Muscle of back (tissue), 13 donors: ENCODE results near the gene ITPKB. TPM values are rescaled to one million over a fixed set of nuclear protein-coding genes. Genes with fewer than 3 reads are reported as not detected.
A peak's percentile ranks its signal among the peaks of the same experiment; 100 is the strongest.
"Not testable (repeated sequence)": the region's sequence is repeated elsewhere in the genome, so short reads cannot be mapped to it uniquely, and the experiment has no call there.

ENCODE experiments used
- DNase-seq, 3 donors: peaks; one replicate each; pipeline versions ENCODE4 v3.0.0 to v3.0.0-alpha.2; 2013
- long read RNA-seq, 9 donors: transcript quantifications; one replicate each; lab custom pipeline, GENCODE V29; 2026
- polyA plus RNA-seq, 10 donors: library from polyadenylated mRNA; unstranded; fragments of 120-200 nt; gene quantifications; one replicate each; pipeline ENCODE4 v1.2.1, GENCODE V29; 2013; ENCODE audit not compliant: insufficient read length in 10 of 10

ITPKB gene
- 10 to 100 TPM; 21.1 to 30.5 (median 24.7) TPM for polyA plus RNA-seq
- long read RNA-seq, donor 1, full-length matches to known transcripts, result 3 of 8 reads
- long read RNA-seq, donor 1, partial matches to known transcripts, result 5 of 8 reads
- long read RNA-seq, donor 1, other reads (novel, unspliced or antisense), result 0 of 8 reads
- long read RNA-seq, donor 2, full-length matches to known transcripts, result 5 of 25 reads
- long read RNA-seq, donor 2, partial matches to known transcripts, result 20 of 25 reads
- long read RNA-seq, donor 2, other reads (novel, unspliced or antisense), result 0 of 25 reads
- long read RNA-seq, donor 3, result 0 reads
- long read RNA-seq, donor 4, full-length matches to known transcripts, result 1 of 1 reads
- long read RNA-seq, donor 4, partial matches to known transcripts, result 0 of 1 reads
- long read RNA-seq, donor 4, other reads (novel, unspliced or antisense), result 0 of 1 reads
- long read RNA-seq, donor 5, full-length matches to known transcripts, result 4 of 4 reads
- long read RNA-seq, donor 5, partial matches to known transcripts, result 0 of 4 reads
- long read RNA-seq, donor 5, other reads (novel, unspliced or antisense), result 0 of 4 reads
- long read RNA-seq, donor 6, full-length matches to known transcripts, result 3 of 9 reads
- long read RNA-seq, donor 6, partial matches to known transcripts, result 6 of 9 reads
- long read RNA-seq, donor 6, other reads (novel, unspliced or antisense), result 0 of 9 reads
- long read RNA-seq, donor 7, full-length matches to known transcripts, result 5 of 13 reads
- long read RNA-seq, donor 7, partial matches to known transcripts, result 8 of 13 reads
- long read RNA-seq, donor 7, other reads (novel, unspliced or antisense), result 0 of 13 reads
- long read RNA-seq, donor 8, full-length matches to known transcripts, result 4 of 4 reads
- long read RNA-seq, donor 8, partial matches to known transcripts, result 0 of 4 reads
- long read RNA-seq, donor 8, other reads (novel, unspliced or antisense), result 0 of 4 reads
- long read RNA-seq, donor 9, result 0 reads

- peak; percentile 71 to 90 (median 83) for DNase-seq
Observed at GRCh38 chr1:226738995-226739695, at the start of gene ITPKB. TSS of gene ITPKB (minus strand) at chr1:226739282. CDS start at chr1:226737458, 1,824 bp downstream.

DNA sequence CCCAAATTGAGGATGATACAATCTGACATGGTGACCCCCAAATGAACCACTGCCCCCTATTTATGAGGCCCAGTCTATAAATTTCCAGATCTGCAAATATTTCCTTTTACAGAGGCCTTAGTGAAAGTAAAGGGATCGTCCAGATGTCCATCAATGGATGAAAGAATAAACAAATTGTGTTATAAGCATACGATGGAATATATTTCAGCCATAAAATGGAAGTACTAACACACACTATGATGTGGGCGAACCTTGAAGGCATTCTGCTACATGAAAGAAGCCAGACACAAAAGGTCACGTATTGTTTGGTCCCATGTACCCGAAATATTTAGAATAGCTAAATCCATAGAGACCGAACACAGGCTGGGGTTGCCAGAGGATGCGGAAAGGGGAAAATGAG, 48.6 kb upstream of the ITPKB start:
- DNase-seq, result no peak

DNA sequence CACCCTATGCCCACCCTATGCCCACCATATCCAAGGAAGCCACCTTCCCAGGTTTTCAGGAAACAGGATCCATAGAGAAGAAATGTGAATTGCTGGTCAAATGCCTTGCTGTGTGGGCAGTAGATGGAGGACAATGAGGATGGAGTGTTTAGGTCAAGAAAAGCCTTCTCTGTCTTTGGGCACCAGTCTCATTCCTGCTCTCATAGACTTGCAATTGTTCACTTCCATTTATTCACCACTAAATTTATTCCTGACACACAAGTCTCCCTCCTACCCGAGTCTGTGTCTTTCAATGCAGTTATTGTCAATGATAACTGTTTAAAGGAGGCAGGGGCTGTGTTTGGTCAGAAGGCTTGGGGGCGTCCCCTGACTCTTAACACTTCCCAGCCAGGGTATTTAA, 48.0 kb upstream of the ITPKB start:
- no peak for DNase-seq

DNA sequence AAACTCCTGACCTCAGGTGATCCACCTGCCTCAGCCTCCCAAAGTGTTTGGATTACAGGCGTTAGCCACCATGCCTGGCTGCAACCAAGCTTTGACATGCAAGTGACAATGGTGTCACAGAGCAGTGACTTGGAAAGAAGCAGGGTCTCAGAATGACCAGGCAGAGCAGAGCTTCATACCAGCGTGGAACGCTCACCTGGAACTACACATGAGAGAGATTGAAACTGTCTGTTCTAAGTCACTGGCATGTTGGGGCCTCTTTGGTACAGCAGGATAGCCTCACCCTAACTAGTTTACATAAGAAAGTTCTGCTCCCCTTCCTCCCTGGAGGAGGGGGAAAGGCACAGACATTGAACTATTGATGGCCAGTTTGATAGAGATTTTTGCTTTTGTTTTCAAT, 47.5 kb upstream of the ITPKB start:
- no peak for DNase-seq

DNA sequence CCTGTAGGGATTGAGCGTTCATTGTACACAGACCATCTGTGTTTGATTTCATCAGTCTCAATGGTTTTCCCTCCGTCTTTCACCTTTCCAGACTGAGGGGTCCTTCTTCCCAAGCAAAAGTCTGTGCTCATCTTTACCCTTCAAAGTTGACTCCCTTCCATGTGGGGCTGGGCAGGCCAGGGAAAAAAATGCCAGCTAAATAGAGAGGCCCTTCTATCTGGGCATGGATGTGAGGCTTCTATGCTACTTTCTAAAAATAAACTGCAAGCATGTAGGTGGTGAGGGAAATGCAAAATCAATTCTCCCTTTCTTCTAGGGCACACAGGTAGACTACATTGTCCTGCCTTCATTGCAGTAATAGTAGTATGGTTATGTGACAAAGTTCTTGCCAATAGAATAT, 46.7 kb upstream of the ITPKB start:
- no peak for DNase-seq

- DNase-seq, result no peak
Observed at GRCh38 chr1:226784081-226785049, 45.3 kb upstream of the ITPKB start.

GRCh38 chr1:226782845-226783601, 43.9 kb upstream of the ITPKB start:
- no peak for DNase-seq

- no peak for DNase-seq
Observed at GRCh38 chr1:226781937-226782609, 43.0 kb upstream of the ITPKB start.

- DNase-seq, result no peak
Observed at GRCh38 chr1:226779561-226779960, 40.5 kb upstream of the ITPKB start.

DNA sequence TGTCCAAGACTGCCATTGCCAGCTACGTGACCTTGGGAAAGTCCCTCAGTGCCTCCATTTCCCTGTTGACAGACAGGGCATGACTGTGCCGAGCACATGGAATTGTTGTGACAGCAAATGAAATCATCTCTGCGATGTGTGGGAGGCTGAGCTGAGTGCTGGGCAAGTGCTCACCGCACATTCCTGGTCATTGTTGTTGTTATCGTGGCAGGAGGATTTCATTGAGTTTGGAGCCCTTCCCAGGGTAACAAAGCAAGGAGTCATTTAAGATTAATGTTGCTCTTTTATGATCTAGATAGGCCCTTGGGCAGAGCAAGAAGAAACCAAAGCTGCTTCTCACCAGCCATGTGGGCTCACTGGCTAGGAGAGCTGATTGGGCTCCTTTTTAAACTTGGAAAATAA, 39.6 kb upstream of the ITPKB start:
- DNase-seq, result peak in 2 of 3 donors; percentile 16 to 19

GRCh38 chr1:226776975-226777374, 37.9 kb upstream of the ITPKB start:
- DNase-seq, result no peak

- DNase-seq, result no peak
Observed at GRCh38 chr1:226776066-226776465, 37.0 kb upstream of the ITPKB start.

DNA sequence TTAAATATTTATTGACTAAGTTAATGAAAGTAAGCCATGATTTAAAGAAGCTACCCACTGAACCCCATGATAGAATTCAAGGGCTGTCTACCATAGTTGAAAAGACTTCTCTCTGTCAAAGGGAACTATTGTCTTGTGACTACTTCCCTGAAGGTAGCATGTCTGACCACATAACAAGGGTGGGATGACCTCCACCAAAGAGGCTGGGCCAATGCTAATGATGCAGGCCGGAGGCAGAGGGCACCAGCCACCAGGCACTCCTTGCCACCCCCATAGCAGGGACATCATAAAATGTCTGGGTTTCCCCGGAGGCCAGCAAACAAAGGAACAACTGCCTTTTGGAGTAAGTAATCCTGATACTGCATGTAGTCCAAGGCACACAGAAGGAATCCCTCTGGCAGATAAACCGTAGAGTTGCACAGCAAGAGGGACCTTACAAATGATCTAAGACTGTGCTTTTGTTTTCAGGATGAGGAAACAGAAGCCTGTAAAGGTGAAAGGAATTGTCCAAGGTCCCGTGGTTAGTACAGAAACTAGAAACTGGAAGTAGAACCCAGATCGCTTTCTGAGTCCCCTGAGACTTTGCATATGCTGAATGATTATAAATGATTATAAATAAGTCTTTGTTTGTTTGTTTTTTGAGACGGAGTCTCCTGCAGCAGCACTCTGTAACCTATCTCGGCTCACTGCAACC, 33.5 kb upstream of the ITPKB start:
- no peak for DNase-seq

DNA sequence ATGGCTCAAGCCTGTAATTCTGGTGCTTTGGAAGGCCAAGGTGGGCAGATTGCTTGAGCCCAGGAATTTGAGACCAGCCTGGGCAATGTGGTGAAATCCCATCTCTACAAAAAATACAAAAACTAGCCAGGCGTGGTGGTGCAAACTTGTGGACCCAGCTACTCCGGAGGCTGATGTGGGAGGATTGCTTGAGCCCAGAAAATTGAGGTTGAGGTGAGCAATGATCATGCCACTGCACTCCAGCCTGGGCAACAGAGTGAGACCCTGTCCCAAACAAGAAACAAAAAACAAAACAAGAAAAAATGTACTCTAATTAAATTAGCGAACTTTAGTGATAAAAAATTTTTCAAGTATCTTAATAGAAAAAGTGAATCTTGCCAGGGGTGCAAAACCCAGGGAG, 28.1 kb upstream of the ITPKB start:
- not testable (repeated sequence) for DNase-seq

DNA sequence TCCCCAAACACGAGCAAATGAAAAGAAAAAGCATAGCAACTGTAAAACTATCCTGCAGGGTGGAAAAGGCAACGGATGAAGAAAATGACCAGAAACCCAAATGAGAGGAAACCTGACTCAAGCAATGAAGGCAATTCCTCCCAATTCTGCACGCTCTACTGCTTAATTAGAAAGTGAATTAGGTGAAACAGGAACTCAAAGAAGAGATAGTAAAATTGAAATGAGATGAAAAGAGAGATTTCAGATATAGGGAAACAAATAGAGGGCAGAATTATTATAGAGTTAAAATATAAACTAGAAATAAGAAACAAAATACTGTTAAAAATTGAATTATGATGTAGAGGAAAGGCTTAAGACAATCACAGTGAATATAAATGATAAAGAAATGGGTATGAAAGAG, 27.5 kb upstream of the ITPKB start:
- no peak for DNase-seq

- no peak for DNase-seq
Observed at GRCh38 chr1:226764533-226764932, 25.5 kb upstream of the ITPKB start.

DNA sequence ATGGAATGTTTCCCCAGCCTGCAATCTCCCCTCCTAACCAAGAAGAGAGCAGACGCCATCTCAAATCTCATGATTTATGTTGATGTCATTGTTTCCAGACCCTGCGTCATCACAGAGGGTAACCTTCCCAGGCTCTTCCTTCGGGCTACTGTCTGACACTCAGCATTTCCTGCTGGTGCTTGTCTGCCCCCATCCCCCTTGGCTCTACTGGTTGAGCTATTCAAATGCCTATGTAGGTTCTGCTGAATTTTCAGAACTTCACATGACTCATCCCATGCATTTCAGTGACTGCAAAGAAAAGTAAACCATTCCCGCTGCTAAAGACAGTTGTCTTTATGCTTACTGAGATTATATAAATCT, 24.8 kb upstream of the ITPKB start:
- peak in 2 of 3 donors; percentile 26 to 51 for DNase-seq

DNA sequence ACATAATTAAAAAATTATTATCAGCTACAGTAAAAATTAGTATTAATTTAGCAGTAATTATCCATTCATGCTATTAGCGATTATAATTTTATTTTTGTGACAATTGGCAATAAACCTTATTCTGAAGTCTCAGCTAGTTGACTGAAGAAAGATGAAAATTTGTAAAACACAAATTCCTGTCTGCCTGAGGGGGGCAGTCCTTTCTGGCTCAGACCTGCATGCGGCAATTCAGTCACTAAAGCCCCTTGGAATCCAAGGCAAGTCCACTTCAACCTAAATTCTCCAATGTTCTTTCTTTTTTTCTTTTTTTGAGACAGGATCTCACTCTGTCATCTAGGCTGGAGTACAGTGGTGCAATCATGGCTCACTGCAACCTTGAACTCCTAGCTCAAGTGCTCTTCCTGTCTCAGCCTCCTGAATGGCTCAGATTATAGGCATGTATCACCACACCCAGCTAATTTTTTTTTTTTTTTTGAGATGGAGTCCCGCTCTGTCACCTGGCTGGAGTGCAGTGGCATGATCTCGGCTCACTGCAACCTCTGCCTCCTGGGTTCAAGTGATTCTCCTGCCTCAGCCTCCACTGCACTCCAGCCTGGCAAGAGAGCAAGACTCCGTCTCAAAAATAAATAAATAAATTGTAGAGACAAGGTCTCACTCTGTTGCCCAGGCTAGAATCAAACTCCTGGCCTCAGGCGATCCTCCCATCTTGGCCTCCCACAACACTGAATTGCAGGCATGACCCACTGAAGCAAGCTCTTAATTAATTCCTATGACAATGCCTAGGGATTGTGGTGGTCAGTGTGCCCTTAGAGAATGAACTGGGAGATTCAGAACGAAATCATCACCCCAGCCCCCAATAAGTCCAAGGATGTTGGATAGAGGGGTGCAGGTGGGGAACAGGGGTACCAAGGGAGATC, 24.2 kb upstream of the ITPKB start:
- no peak for DNase-seq
